HG02623 (cell line): ENCODE measurements around the gene G3BP1.
"Not testable (repeated sequence)": the region's sequence is repeated elsewhere in the genome, so short reads cannot be mapped to it uniquely, and the experiment has no call there.

Experiments used
- ATAC-seq: cut with Tn5 transposase; IDR thresholded peaks from one replicate; pipeline ENCODE4 v1.9.1; 2021; ENCODE audit warnings: moderate library complexity; ENCODE audit not compliant: unreplicated experiment

The G3BP1 gene

DNA sequence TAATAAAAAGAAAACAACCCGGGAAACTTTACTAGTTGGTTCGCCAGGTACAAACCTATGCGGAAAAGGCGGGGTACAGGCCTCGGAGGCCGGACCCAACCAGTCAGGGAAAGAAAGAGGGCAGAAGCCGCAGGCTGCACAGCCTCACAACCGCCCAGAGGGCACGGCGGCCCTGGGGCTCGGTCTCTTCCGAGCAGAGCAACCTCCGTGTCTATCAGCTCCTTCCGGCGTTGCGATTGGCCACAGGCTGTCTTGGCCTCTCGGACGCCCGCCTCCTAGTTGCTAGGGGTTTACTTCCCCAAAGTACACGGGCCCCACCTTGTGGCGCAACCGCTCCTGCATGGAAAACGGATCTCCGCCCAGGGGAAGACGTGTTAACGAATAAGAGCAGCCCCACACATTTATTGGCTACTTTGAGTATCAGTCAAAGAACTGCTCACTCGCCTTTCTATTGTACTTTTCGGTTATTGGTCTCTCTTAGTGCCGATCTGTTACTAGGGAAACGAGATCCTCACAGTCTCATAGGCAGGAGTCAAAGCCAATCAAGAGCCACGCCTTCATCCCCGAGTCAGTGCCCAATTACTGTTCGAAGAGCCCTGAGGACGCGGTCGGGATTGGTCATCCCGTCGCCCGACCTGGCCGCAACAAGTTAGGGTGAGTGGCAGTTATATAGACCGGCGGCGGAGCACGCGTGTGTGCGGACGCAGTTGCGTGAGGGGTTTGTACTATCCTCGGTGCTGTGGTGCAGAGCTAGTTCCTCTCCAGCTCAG, at the start of gene G3BP1:
TSS of gene G3BP1 (plus strand) at position 696 of the 770 bp plus-strand sequence. CDS start 14,667 bp downstream, outside the sequence.
- ATAC-seq: peak; percentile 79

DNA sequence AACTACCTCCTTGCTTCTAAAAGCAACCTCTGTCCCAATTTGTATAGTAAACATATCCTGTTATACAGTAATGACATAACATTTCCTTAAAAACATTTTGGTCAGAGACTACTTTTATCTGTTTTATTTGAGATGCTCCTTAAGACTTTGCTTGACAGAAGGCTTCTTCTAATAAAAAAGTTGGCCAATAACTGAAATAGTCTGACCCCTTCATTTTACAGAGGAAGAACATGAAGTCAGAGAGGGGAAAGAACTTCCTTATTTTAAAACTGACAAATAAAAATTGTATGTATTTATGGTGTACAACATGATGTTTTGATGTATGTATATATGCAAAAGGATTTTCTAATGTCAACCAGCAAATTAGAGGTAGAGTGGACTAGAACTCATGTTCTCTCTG, 49.2 kb upstream of the G3BP1 start:
- ATAC-seq: no peak

DNA sequence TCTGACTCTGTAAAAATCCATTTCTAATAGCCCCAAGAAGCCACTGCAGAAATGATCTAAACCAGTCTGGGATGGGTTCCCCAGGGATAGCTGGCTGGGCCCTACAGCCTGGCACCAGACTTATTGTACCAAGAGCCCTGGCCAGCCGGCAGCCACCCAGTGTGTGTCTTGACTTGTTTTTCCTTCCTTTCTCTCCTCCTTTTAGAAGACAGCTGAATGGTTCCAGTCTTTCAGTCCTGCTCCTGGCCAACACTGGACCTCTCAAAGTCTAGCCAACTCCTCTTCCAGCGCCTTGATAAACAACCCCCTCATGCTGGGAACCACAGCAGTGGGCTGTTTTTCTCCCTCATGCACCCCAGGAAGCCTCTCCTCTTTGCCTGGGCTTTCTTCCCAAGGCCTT, 47.4 kb upstream of the G3BP1 start:
- no peak for ATAC-seq

GRCh38 chr5:151729597-151729996, 42.2 kb upstream of the G3BP1 start:
- not testable (repeated sequence) for ATAC-seq

GRCh38 chr5:151730381-151730780, 41.4 kb upstream of the G3BP1 start:
- no peak for ATAC-seq

- no peak for ATAC-seq
Measured at GRCh38 chr5:151733358-151734063, 38.2 kb upstream of the G3BP1 start.

DNA sequence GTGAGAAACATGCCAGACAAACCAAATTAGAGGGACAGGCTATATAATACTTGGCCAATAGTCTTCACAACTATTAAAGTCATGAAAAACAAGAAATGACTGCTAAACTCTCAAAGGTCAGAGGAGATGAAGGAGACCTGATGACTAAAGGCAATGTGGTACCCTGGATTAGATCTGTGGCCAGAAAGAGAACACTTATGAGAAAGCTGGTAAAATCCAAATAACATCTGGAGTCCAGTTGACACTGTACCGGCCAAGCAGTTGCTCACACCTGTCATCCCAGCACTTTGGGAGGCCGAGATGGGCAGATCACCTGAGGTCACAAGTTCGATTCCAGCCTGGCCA, 37.7 kb upstream of the G3BP1 start:
- no peak for ATAC-seq

GRCh38 chr5:151735646-151736045, 36.1 kb upstream of the G3BP1 start:
- no peak for ATAC-seq

DNA sequence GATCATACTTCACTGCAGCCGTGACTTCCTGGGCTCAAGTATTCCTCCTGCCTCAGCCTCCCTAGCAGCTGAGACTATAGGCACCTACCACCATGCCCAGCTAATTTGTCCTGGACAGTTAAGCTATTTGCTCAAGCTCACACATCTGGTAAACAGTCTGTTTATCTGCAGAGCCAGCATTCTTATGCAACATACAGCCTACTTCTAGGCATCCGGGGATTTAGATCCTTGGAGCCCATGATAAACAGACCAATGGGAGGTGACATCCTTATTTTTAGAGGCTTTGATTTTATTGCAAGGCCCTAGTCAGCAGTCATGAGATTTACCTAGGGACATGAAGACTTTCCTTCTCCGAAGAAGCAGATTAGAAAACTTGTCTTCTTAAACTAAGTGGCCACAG, 34.3 kb upstream of the G3BP1 start:
- ATAC-seq: no peak

- no peak for ATAC-seq
Measured at GRCh38 chr5:151738125-151738848, 33.5 kb upstream of the G3BP1 start.

- ATAC-seq: no peak
Measured at GRCh38 chr5:151739395-151739794, 32.4 kb upstream of the G3BP1 start.

DNA sequence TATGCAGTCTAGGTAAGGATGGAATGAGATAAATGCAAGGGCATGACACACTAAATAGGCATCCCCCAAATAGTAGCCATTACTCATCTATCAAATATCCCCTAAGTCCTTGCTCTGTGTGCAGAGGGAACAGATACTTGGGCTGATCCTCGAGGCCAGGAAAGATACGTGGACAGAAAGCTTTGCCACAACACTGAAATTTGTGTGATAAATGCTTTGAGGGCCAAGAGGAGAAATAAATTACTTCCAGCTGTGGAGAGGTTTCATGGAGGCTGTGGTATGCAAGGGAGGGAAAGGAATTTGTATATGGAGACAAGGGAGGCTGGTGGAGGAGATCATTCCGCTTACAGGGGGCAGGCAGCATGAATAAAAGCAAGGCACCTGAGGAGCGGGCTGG, 31.8 kb upstream of the G3BP1 start:
- ATAC-seq: no peak

- ATAC-seq: peak; percentile 62
Measured at GRCh38 chr5:151740336-151740942, 31.3 kb upstream of the G3BP1 start.

DNA sequence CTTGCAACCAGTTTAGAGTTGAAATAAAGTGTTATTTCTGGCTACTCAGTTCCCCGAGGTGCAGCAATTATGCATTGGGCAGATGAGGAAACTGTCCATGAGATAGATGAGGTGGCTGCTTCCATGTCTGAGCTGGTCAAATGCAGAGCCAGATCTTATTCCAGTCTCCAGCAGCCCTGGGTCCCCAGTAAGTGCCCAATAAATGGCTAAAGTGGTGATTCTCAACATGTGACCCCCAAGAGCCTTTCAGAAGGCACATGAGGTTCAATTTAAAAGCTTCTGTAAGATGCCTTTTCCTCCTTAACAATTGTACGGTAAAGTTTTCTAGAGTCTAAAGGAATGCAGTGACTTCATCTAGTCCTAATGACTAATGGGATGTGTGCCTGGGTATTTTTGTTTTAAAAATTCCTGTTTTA, 30.8 kb upstream of the G3BP1 start:
- ATAC-seq: no peak

GRCh38 chr5:151741678-151742423, 29.9 kb upstream of the G3BP1 start:
- no peak for ATAC-seq

DNA sequence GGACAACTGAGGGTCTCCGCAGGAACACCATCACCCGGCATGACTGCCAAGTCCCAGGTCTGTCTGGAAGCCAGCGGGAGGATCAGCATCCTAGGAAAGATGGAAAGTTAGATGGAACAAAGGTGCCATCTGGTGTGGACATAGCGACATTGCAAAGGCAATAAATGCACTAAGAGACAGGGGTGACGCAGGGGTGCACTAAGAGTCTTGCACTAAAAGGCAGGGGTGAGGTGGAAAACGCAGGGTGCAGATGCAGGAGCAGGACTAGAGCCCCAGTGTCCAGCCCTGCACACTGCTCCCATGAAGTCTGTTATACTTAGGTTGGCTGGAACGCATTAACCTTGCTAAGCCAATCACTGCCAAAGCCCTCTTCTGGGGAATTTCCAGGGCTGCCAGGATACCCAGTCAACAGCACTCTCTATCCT, 28.9 kb upstream of the G3BP1 start:
- no peak for ATAC-seq

DNA sequence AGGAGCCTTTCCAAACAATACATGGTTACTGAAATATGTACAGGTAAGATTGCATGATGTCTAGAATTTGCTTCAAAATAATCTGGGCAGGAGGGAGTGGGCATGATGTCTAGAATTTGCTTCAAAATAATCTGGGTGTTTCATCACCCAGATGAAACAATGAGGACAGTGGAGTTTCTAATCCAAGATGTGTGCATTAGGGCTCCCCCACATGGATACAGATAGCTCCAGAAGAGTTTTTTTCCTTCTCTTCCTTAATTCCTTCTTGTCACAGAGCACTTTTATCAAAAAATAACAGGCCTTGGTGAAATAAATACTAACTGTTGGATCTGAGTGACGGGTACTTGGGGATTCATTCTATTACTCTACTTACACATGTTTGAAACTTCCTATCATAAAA, 28.2 kb upstream of the G3BP1 start:
- ATAC-seq: no peak

GRCh38 chr5:151745071-151745705, 26.6 kb upstream of the G3BP1 start:
- no peak for ATAC-seq

GRCh38 chr5:151750121-151750520, 21.6 kb upstream of the G3BP1 start:
- no peak for ATAC-seq

DNA sequence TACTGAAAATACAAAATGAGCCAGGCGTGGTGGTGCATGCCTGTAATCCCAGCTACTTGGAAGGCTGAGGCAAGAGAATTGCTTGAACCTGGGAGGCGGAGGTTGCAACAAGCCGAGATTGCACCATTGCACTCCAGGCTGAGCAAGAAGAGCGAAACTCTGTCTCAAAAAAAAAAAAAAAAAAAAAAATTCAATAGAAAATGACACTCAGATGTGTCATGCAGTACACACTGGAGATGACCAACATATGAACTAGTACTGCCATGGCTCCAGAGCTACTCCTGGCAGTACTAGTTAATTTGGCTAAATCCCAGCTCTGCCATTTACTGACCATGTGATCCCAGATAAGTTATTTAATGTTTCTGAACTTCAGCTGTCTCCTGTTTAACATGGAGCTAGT, 20.7 kb upstream of the G3BP1 start:
- no peak for ATAC-seq
